B cell (primary cell): ENCODE data around the gene SLC15A4.

Experiments
- EZH2 ChIP-seq: IDR thresholded peaks from 2 replicates; pipeline ENCODE4 v1.6.1; 2012; ENCODE audit warnings: borderline replicate concordance, low read depth, mild to moderate bottlenecking, moderate library complexity, low read length; ENCODE audit not compliant: insufficient read depth, poor library complexity, severe bottlenecking
- TF ChIP-seq, protein P1 (sequence below): fragments of 200-600 bp; IDR thresholded peaks from one replicate; pipeline ENCODE4 v1.8.0; 2022; ENCODE audit warnings: antibody characterized with exemption, mild to moderate bottlenecking

DNA sequence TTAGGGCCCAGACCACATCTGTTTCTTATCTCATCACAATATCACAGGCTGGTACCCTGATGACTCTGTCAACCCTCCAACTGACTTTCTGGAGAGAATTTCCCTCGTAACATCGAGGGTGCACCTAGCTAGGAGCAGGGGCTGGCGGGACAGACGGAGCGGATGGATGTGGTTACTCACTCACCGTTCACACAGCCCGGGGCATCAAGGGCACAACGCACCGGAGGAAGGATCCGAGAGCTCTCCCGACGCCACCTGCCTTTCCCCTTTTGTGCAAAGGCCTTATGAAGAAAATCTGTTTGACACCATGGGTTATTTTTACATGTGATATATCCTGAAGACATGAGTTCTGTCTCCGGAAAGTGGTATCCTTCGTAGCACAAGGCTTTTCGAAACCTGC lies 31.4 kb downstream of the SLC15A4 start:
- no peak for TF ChIP-seq EZH2
- TF ChIP-seq, protein P1, sequence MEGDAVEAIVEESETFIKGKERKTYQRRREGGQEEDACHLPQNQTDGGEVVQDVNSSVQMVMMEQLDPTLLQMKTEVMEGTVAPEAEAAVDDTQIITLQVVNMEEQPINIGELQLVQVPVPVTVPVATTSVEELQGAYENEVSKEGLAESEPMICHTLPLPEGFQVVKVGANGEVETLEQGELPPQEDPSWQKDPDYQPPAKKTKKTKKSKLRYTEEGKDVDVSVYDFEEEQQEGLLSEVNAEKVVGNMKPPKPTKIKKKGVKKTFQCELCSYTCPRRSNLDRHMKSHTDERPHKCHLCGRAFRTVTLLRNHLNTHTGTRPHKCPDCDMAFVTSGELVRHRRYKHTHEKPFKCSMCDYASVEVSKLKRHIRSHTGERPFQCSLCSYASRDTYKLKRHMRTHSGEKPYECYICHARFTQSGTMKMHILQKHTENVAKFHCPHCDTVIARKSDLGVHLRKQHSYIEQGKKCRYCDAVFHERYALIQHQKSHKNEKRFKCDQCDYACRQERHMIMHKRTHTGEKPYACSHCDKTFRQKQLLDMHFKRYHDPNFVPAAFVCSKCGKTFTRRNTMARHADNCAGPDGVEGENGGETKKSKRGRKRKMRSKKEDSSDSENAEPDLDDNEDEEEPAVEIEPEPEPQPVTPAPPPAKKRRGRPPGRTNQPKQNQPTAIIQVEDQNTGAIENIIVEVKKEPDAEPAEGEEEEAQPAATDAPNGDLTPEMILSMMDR: no peak
